Prostate gland (tissue), 2 donors: ENCODE results near the gene TUBB6.

ENCODE experiments used
- CTCF ChIP-seq, 4 experiments: fragments of 200-600 bp in 2 of 4; fragments of 450-650 bp in 2 of 4; sonication (generic) in 2 of 4; IDR thresholded peaks; 1 replicate in 3 of 4; 2 replicates in 1 of 4; pipeline ENCODE4 v1.5.1; 2016 to 2019; ENCODE audit warnings: antibody characterized with exemption in 4 of 4, mild to moderate bottlenecking in 2 of 4, moderate library complexity in 2 of 4
- POLR2A ChIP-seq: fragments of 450-650 bp; IDR thresholded peaks from one replicate; pipeline ENCODE4 v1.6.1; 2016; ENCODE audit warnings: antibody characterized with exemption, mild to moderate bottlenecking
- POLR2AphosphoS5 ChIP-seq: sonication (generic); formaldehyde crosslinking; IDR thresholded peaks from one replicate; pipeline ENCODE4 v1.6.1; 2017; ENCODE audit warnings: antibody characterized with exemption

GRCh38 chr18:12315911-12316310 is 7.9 kb downstream of the TUBB6 start:
- TF ChIP-seq CTCF (IDR thresholded peaks at IDR 0.05) = no peak
- TF ChIP-seq POLR2AphosphoS5 = no peak
- TF ChIP-seq POLR2A = no peak
